ENCODE measurements around the gene MYO7A. TPM values are rescaled to one million over a fixed set of nuclear protein-coding genes. Genes with fewer than 3 reads are reported as not detected.

Gene MYO7A
- total RNA-seq, 1 experiment from 2014 or later, result 3.5 TPM

- ChIA-PET CTCF (no interaction called here), POLR2A (ENCODE audit: unreplicated experiment) (no interaction called here)
- TF ChIP-seq EZH2 (IDR thresholded peaks at IDR 0.05; ENCODE audit: low read depth), result no peak
- no peaks in the 10 kb centered on the region for H3K36me3 ChIP-seq (ENCODE audit: low read depth)
- no peaks in the 10 kb centered on the region for H3K79me2 ChIP-seq (ENCODE audit: low read depth)
- no peaks in the 10 kb centered on the region for H3K9me2 ChIP-seq (ENCODE audit: insufficient read depth)
- H3K4me2 ChIP-seq, result no peak overlapping the region
- no peaks in the 10 kb centered on the region for H3F3A ChIP-seq (ENCODE audit: insufficient read depth, low read depth)
- H3K27me3 ChIP-seq (ENCODE audit: insufficient read depth, low read depth), result peaks cover 69% of the 10 kb centered on the region
- no peaks in the 10 kb centered on the region for H3K9me3 ChIP-seq (ENCODE audit: insufficient read depth, low read depth)
- intact Hi-C loops (cut with micrococcal nuclease; ENCODE audit: unreplicated experiment), result no loop called here
- no peaks in the 10 kb centered on the region for H3K4me1 ChIP-seq (replicated peaks; ENCODE audit: insufficient read depth)
- no peak overlapping the region for H3K27ac ChIP-seq
- no peak overlapping the region for H3K4me3 ChIP-seq
- H4K20me1 ChIP-seq (ENCODE audit: insufficient read depth), result no peaks in the 10 kb centered on the region
- no peak overlapping the region for H2AFZ ChIP-seq
- no TSS peak for BruUV-seq (replicated peaks)
- DNase-seq, result no peak
Measured at GRCh38 chr11:77181226-77181625, 53.2 kb downstream of the MYO7A start.

- CTCF ChIA-PET, result no interaction called here
- intact Hi-C loops (cut with micrococcal nuclease; ENCODE audit: unreplicated experiment), result no loop called here
Measured at GRCh38 chr11:77181799-77182541, 53.9 kb downstream of the MYO7A start.

GRCh38 chr11:77182542-77183430 is 54.7 kb downstream of the MYO7A start:
- Histone ChIP-seq H3K27ac (no peak overlapping the region), H3K79me2 (ENCODE audit: low read depth) (no peaks in the 10 kb centered on the region), H4K20me1 (ENCODE audit: insufficient read depth) (no peaks in the 10 kb centered on the region), H3K36me3 (ENCODE audit: low read depth) (no peaks in the 10 kb centered on the region), H3K4me1 (replicated peaks; ENCODE audit: insufficient read depth) (no peaks in the 10 kb centered on the region), H3K9me3 (ENCODE audit: insufficient read depth, low read depth) (no peaks in the 10 kb centered on the region), H3F3A (ENCODE audit: insufficient read depth, low read depth) (no peaks in the 10 kb centered on the region), H2AFZ (no peak overlapping the region), H3K4me3 (no peak overlapping the region), H3K4me2 (no peak overlapping the region), H3K9me2 (ENCODE audit: insufficient read depth) (no peaks in the 10 kb centered on the region), H3K27me3 (ENCODE audit: insufficient read depth, low read depth) (peaks cover 69% of the 10 kb centered on the region)
- TF ChIP-seq EZH2 (IDR thresholded peaks at IDR 0.05; ENCODE audit: low read depth), result no peak
- no peak for TF ChIP-seq CTCF (conservative IDR thresholded peaks at IDR 0.05)
- intact Hi-C loops (cut with micrococcal nuclease; ENCODE audit: unreplicated experiment), result no loop called here
- BruUV-seq (replicated peaks), result no TSS peak
- ChIA-PET CTCF (interaction anchor here (0.7 kb wide), 1 partner anchor 314 kb away, joined by 4 read pairs; no protein-coding TSS in a partner anchor), POLR2A (ENCODE audit: unreplicated experiment) (interaction anchor here (0.7 kb wide), 1 partner anchor 1993 kb away, joined by 3 read pairs; no protein-coding TSS in a partner anchor)
- DNase-seq, result no peak

More at GRCh38 chr11:77181799-77182541, 53.9 kb downstream of the MYO7A start:
- Histone ChIP-seq H3K9me2 (ENCODE audit: insufficient read depth) (no peaks in the 10 kb centered on the region), H3K27me3 (ENCODE audit: insufficient read depth, low read depth) (peaks cover 69% of the 10 kb centered on the region), H3K79me2 (ENCODE audit: low read depth) (no peaks in the 10 kb centered on the region), H3K27ac (no peak overlapping the region), H3K4me3 (no peak overlapping the region), H3K4me1 (replicated peaks; ENCODE audit: insufficient read depth) (no peaks in the 10 kb centered on the region), H4K20me1 (ENCODE audit: insufficient read depth) (no peaks in the 10 kb centered on the region), H2AFZ (no peak overlapping the region), H3K9me3 (ENCODE audit: insufficient read depth, low read depth) (no peaks in the 10 kb centered on the region), H3F3A (ENCODE audit: insufficient read depth, low read depth) (no peaks in the 10 kb centered on the region), H3K36me3 (ENCODE audit: low read depth) (no peaks in the 10 kb centered on the region), H3K4me2 (no peak overlapping the region)
- BruUV-seq (replicated peaks), result no TSS peak
- DNase-seq, result no peak
- no peak for TF ChIP-seq EZH2 (IDR thresholded peaks at IDR 0.05; ENCODE audit: low read depth)
- TF ChIP-seq CTCF (conservative IDR thresholded peaks at IDR 0.05), result no peak
- POLR2A ChIA-PET (ENCODE audit: unreplicated experiment), result no interaction called here
